ENCODE measurements around the gene ZFAND3.

GRCh38 chr6:37830225-37830624, 10.7 kb downstream of the ZFAND3 start:
- TF ChIP-seq CTCF (conservative IDR thresholded peaks at IDR 0.05; ENCODE audit: low read length) = no peak
- TF ChIP-seq EZH2phosphoT487 (IDR thresholded peaks at IDR 0.05; ENCODE audit: borderline replicate concordance, low read depth, low read length) = no peak

Data from OCI-LY7 (cell line).